Endometrium (tissue), 2 donors: ENCODE measurements around the gene IMMP2L.

Experiments
- FAIRE-seq: peaks from 2 replicates; lab custom pipeline; 2012; peaks lifted over from hg19 to GRCh38; lab: Jason Lieb, UNC
- donor health status: control.
- donor health status: control.

IMMP2L gene

DNA sequence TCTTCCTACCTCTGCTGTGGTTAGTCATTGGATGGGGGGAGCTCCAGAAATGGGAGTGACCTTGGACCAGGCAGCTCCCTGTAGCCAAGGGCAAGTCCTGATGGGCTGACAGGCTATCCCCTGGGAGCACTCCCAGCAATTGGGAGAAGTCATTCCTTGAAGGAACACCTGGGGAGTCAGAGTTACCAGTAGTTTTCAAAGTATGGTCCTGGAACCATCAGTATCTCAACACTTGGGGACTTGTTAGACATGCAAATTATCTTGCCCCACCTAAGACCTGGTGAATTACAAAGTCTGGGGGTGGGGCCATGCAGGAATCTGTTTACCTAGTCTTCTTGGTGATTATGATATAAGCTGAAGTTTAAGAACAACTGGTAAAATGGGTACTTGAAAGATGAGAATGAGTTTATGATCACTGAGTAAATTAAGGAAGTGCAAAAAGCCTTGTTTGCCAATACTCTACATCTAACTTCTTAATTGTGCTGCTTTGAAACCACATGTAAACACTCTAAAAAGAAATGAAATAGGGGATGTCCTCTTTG lies 758.6 kb downstream of the IMMP2L start:
- FAIRE-seq, result no peak

DNA sequence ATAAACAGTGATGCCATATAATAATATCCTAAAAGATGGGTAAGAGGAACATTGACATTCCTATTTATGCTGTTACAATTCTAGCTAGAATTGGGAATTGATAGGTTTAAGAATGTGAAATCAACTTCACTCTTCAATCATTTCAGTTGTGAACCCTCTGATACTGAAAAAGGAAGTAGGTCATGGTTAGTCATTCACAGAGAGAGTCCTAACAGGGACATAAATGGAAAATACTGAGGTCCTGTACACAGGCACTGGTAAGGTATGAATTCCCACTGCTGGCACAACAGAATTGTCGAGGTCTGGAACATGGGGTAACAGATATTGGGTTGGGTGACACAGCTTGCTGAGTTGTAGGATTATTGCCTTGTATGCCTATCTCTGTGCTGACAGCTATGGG lies 760.8 kb downstream of the IMMP2L start:
- no peak for FAIRE-seq

DNA sequence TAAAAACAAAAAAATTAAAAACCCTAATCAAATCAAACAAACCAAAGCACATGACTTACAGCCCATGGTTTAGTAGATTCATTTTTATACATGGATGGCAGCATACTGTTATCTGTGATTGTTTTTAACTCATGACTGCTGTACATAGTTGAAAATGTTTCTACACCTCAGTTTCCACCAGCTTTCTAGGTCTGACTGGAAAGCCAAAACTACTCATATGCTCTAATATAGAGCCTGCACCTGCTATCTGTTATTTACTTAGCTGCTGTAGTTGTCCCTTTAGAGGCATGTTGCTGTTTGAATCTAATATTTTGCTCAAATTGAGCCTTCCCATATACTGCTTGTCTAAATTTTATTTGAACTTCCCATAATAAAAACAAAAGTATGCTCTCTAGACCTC lies 761.3 kb downstream of the IMMP2L start:
- no peak for FAIRE-seq

DNA sequence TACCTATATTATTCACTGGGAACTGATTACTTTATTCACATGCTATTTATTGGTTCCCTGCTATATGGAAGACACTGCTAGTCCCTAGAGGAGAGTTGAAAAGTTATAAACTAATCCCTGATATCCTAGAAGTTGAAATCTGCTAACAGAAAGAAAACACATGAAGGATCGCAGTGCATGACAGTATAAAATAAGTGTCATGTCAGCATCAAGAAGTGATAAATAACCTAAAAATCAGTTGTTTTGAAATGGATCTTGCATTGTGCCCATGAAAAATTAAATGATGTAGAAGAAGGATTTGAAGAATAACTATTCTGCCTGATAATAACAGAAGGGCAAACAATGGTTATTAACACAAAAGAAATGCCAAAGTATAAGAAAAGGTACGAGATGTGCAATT lies 764.6 kb downstream of the IMMP2L start:
- FAIRE-seq, result no peak

DNA sequence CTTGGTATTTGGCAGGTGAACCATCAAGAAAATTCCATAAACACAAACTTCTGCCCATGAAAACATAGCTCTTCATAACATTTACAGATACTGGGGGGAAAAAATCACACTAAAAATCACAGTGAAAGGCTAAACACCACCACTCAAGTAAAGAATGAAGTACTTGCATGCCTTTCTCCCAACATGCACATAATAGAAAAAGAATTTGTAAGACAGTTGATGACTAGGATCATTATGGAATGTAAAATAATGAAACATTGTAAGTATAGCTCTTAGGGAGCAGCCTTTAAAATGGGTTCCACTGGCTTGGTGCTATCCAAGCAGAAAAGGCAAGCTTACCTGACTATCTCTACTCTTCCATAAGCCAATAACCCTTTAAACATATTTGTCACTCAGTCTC lies 771.3 kb downstream of the IMMP2L start:
- no peak for FAIRE-seq

DNA sequence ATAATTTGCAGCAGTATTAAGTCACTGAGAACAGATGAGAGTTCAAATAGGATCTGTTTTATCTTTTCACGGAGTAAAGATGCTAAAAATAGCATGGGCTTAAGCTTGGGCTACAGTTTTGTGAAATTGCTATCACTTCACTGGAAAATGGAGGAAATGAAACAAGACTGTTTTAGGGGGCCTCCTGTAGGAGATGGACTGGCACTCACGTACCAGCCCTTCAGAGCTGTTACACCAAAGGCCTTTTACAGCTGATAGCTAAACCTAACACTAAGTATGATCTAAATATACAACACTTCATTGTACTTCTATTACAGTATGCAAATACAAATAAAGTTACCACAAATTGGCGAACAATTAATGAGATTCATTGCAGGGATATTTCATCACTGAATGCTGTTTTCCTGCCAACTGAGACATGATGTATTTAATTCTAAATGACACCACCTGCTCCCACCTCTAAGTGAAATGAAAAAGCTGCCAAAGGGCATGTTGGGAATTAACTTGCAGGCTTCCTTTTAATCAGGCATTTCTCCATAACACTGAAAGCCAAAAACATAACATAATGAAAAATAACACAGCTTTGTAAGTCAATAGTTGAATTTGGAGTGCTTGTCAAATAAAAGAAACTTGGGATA lies 775.8 kb downstream of the IMMP2L start:
- FAIRE-seq, result no peak

DNA sequence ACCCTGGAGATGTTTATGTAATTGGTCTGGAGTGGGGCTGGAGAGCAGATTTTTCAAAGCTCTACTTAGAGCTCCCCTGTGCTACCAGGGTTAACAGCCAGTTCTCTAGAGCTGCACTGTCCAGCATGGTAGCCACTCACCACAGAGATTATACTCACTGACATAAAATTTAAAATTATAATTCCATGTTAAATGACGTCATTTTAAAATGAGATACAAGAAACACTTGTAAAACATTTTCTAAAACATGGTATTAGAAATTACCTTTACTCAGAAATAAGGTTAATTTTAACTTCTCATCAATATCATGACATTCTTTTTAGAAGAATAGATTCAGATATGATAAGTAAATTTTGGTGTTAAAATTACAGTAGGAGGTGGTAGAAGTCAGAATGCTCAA lies 777.5 kb downstream of the IMMP2L start:
- FAIRE-seq, result no peak

DNA sequence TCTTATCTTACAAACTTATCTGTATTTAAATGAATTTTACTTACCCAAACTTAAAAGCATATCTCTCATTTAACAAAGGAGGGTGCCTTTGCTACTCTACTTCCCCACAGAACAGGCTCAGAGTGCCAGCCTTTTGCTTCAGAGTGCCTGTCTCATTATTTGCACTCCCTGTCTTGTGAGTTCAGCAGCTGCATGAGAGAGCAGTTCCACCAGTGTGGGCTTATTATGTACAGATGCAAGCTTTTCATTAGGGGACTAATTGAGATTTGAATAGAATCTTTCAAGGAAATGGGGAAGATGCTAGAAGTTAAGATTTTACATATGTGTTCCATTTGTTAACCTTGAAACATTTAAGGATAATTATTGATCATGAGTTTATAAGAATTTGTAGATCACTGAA lies 781.6 kb downstream of the IMMP2L start:
- FAIRE-seq, result no peak

DNA sequence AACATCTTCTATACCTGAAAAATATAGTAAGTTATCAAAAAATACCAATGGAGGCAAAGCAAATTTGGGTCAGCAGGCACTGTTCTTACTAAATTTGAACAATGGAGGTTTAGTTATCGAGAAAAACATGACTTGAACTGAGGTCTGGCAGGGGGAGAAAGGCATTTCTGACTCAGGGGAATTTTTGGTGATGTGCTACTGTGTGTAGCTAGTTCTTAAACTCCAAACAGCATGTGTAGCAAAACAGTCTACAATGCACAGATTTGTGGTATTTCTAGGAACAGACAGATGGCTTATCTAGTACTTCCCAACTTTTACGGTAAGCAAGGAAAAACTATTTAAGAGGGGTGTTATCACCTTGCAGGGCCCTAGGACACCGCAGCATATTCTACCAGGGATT lies 783.0 kb downstream of the IMMP2L start:
- no peak for FAIRE-seq

DNA sequence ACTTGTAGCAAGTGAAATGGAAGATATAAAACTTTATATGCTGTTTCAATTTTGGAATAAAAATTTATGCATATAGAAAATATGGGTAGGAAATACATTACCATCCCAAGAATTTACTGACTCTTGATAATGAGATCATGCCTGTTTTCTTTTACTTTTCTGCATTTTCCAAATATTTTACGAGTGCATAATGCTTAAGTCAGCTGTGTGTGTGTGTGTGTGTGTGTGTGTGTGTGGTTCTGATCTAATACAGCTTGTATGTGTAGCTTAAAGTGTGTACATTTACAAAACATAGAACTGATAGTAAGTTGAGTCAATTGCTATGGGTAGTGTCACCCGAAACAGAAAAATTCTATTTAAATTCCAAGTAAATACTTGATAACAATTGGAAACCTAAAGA lies 787.2 kb downstream of the IMMP2L start:
- no peak for FAIRE-seq

DNA sequence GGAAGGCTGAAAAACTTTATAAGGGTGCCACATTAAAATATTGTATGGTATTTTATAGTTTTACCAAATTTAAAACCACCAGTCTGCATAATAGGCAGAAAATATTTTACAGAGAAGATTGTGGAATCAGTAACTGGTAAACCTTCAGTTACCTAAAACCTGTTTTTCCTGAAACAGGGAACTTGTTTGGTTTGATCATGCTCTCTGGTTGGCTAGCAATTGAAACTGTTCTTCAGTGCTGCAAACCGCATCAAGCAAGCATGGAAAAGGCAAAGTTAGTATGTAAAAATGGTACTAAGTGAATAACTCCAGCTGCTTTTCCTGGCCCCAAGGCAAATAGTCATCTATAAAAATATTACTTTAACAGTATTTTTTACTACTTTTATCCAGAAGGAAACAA lies 788.2 kb downstream of the IMMP2L start:
- FAIRE-seq, result no peak

DNA sequence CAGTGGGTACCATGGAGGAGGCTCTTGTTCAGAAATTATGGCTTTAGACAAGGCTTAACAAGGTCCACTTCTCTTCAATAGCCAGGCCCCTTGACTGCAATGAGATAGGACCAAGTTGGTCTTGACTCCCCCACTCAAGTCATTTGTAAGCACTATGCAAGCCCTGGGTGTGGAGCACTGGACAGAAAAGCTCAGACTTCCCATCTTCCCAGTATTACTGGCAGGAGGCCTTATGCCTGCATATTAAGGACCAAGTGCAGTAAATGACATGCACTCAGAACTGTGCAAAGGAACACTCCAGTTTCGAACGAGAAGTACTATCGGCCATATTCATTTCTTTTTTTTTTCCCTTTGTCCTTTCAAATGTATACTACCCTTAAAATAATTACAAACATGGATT lies 789.7 kb downstream of the IMMP2L start:
- FAIRE-seq, result no peak

DNA sequence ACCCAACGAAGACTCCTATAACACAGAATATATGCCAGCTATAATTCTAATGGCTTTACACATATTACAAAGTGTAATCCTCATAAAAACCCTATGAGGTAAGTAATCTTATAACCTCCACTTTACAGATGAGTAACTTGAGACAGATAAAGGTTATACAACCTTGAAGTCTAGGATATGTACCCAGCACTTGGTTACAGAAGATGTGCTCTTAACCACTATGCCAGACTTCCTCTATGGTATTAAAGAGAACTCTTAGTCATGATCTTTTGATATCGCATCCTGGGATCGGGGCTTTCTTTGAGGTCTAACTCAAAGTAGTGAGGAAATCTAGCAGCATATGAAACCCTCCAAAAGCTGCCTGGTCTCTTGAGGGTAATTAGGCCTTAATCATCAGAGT lies 790.6 kb downstream of the IMMP2L start:
- no peak for FAIRE-seq

DNA sequence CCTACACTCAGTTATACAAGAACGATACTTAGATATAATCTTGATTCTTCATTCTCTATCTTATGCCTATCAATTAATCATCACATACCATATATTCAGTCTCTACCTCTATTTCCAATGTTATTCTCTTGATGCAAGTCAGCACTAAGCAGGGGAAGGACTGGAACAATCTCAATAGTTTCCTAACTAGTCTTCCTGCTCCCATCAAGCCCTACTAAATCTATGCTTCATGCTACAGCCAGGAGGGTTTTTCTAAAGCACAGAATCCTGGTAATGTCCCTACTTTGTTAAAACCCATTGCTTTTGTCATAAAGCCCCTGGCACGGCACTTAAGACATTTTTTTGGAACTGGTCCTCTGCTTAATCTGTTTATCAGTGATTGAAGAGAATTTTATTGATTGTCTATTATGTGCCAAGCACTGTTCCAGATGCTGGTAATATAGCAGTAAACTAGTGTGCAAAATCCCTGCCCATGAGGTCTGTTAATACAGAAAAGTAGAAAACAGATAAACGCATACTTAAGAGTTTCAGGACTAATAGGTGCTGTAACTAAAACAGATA lies 794.7 kb downstream of the IMMP2L start:
- no peak for FAIRE-seq

DNA sequence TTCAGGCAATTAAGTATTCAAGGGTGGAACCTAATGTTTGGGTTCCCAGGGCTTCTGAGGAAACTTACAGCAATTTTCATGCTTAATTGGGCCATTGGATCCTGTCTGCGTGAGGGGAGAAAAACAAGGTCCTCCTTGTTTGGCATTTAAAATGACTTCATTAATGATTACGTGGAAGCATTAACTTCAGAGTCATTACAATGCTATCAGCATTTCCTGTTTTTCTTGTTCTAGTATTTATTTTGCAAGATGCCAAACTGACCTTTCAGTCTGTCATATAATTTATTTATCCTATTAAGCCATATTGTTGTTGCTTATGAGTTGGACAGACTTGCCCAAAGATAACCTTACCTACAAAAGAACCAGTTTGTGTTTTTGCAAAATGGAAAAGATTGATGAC lies 795.4 kb downstream of the IMMP2L start:
- no peak for FAIRE-seq

DNA sequence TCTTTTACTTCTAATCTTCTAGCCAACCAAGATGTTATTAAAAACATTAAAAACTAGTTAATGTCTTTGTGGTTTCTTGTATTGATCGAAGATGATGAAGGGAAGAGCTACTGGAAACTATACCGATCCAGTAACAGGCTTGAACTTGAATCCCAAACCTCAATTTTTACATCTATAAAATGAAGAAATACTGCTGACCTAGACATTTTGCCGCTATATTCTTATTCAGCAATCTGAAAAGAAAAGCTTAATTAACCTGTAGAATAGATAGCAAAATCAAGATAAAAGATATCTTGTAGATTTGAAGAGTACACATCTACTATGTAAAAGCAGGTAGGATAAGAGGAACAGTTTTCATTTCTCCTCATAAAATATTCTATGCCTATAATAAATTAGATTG lies 797.4 kb downstream of the IMMP2L start:
- FAIRE-seq, result no peak

DNA sequence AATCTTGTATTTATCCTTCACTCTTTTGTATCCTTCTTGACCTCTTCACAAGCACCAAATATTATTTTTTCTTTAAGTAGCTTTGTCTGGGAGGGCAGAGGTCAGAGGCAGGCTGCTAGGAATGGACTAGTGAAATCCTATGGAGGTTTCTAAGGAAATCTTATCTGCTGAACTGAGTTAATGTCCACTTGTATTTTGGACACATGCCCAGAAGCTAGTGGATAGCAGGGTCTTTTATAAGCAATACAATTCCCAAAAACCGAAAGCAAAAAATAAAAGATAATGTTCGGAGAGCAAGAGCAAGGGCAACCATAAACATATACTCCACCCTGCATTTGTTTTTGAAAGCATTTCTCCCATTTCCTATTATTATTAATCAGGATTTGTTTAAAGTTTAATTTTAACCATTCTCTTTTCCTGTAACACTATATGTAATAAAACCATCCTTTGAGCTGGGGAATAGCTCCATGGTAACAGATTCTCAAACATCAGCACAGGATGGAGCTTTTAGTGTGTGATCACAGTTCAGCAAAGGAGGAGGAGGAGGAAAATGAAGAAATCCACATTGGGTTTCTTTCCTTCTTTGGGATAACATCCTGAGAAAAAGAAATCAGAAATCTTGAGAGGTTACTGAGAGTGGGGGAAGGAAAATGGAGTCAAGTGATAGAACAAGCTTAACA lies 799.6 kb downstream of the IMMP2L start:
- FAIRE-seq, result no peak

DNA sequence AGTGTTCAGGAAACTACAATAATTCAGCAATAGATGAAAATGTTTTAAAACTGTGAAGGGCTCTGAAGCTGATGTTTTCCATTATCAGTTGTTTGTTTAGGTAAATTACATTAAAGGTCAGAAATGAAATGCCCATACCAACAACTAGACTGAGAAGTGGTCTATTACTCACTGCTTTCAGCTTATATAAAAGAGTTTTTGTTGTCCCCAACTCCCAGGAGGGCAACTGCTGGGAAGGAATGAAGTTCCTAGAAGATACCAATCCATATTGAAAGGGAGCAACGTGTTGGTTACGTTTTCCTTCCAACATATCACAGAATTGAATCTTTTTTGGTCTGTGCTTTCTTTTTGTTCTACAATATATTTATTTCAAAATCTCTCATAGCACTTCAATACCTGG lies 802.0 kb downstream of the IMMP2L start:
- no peak for FAIRE-seq

DNA sequence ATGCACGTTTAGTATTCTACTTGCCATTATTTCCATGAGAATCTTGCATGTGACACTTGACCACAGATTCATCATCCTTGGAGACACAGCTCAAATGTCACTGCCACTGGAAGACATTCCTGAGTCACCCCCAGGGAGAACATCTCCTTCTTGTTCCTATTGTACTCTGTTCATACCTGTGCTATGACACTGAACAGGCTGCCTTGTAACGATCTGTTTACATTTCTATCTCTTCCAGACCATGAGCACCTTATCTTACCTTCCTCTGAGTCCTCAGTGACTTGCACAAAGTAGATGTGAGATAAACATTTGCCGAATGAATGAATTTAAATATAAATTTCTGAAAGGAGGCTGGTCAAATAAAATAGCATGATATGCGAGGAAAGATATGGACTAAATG lies 803.2 kb downstream of the IMMP2L start:
- no peak for FAIRE-seq

DNA sequence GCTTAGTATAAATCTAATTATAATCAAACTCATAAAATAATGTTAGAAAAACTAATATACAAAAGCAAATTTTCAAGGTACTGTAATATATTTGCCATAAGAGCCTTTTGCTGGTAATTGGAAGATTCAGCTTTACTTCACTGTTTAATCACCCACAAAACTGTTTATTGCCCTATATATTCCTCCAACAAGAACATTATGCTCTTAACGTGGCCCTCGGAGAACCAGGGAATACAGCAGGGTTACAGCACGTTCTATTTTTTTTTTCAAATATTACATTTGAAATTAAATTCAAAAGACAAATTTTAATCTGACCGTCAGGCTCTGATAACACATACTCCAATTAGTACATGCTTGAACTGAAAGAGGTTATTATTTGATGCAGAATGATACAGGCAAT lies 807.6 kb downstream of the IMMP2L start:
- no peak for FAIRE-seq

DNA sequence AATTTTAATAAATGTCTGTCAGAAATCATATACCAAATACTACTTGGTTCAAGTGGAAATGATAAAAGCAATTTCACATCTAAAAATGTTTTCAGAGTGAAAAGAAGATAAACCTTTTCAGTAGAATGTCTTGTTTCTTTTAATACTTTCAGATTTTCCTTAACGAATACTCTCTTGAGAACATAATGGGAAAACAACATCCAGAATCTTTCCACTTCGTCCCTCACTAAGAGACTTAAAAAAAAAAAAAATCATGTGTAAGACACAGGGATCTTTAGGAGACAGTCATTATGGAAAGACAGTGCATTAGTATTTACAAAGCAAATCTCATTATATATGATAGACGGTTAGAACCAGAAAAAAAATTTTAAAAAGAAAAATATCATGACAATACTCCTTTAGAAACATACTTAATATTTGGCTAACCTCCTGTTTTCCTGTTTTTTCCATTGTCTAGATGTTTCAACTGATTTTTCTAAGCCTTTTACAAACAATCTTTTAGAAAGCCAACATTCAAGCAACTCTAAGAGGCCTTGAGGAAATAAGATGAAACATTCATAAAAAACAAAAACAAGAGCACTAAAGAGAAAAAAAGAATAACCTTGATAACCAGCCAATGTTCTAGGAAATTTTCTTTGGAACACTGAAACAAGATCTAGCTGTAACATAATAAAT lies 811.2 kb downstream of the IMMP2L start:
- FAIRE-seq, result peak; percentile 8

DNA sequence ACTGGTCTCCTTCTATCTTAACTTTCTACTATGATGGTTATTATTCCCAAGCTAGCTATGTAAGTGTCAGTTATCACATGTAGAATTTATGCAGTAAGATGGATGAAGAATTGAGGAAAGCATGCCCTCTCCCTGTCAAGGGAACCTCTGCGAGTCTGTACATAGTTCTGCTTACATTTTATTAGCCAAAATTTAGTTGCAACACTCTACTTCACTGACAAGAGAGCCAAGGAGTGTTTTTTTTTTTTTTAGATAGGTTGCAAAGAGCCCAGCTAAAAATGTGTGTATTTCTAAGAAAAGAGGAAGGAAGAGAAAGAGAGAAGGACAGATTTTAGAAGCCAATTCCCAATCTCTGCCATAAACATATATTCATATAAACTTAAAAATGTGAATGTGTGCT lies 829.1 kb downstream of the IMMP2L start:
- FAIRE-seq, result no peak

DNA sequence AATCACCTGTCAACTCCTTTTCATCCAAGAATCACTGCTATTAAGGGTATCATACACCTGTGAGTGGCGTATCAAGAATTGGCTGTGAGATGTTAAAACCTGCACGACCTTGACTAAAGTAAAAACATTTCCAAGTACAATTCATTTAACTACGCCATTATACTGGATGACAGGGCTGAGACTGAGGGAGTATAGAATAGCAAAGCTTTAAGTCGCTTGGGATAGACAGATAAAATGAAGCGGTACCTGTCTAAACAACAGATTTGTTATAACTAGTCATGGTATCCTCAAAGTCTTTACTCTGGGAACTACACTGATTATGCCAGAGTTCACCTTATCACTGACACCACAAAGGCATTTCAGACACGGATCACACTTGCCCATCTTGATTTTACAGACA lies 837.5 kb downstream of the IMMP2L start:
- FAIRE-seq, result no peak
